ENCODE results near the gene TM2D1.

GRCh38 chr1:61742620-61743430 lies 17.9 kb upstream of the TM2D1 start:
- TF ChIP-seq ZFP36 (IDR thresholded peaks at IDR 0.05; ENCODE audit: borderline replicate concordance, partially characterized antibody): no peak
- TF ChIP-seq POLR2A (IDR thresholded peaks at IDR 0.05; ENCODE audit: low read length): no peak; the same call in 1 of the 2 replicates
- TF ChIP-seq SMC3 (IDR thresholded peaks at IDR 0.05): no peak
- no peak for TF ChIP-seq CTCF (IDR thresholded peaks at IDR 0.05)
- no peak for TF ChIP-seq RCOR1 (IDR thresholded peaks at IDR 0.05; ENCODE audit: low read depth, low read length)
- TF ChIP-seq RAD21 (conservative IDR thresholded peaks at IDR 0.05 in 1 of 2, IDR thresholded peaks at IDR 0.05 in 1 of 2): no peak
- TF ChIP-seq JUN (IDR thresholded peaks at IDR 0.05): peak in 1 of 2 experiments; percentile 44; a peak in 2 of 5 replicates

Measured in A549 (cell line).